IPS-18c (cell line): Measurements from ENCODE around the gene GPBP1.

Source experiments
- H3K4me3 ChIP-seq: 2 replicates; pipeline ENCODE4 v1.7.0; 2013; ENCODE audit warnings: low read depth, mild to moderate bottlenecking, low read length, moderate library complexity; ENCODE audit not compliant: insufficient read depth
- H3K9me3 ChIP-seq: one replicate; pipeline ENCODE4 v1.6.1; 2013; ENCODE audit warnings: mild to moderate bottlenecking, low read length, moderate library complexity; ENCODE audit not compliant: control insufficient read depth, insufficient read depth

GPBP1 gene

GRCh38 chr5:57193757-57194413 lies 20.0 kb downstream of the GPBP1 start:
- H3K4me3 ChIP-seq: no peak overlapping the region
- H3K9me3 ChIP-seq: no peaks in the 10 kb centered on the region

GRCh38 chr5:57194653-57195052 lies 20.8 kb downstream of the GPBP1 start:
- H3K9me3 ChIP-seq: no peaks in the 10 kb centered on the region
- H3K4me3 ChIP-seq: no peak overlapping the region

GRCh38 chr5:57195060-57195459 lies 21.2 kb downstream of the GPBP1 start:
- Histone ChIP-seq H3K4me3 (no peak overlapping the region), H3K9me3 (no peaks in the 10 kb centered on the region)

- H3K9me3 ChIP-seq: no peaks in the 10 kb centered on the region
- no peak overlapping the region for H3K4me3 ChIP-seq
Measured at GRCh38 chr5:57199866-57200265, 26.0 kb downstream of the GPBP1 start.

- Histone ChIP-seq H3K4me3 (no peak overlapping the region), H3K9me3 (no peaks in the 10 kb centered on the region)
Measured at GRCh38 chr5:57202811-57203210, 29.0 kb downstream of the GPBP1 start.

- H3K9me3 ChIP-seq: no peaks in the 10 kb centered on the region
- H3K4me3 ChIP-seq: no peak overlapping the region
Measured at GRCh38 chr5:57207007-57207653, 33.3 kb downstream of the GPBP1 start.

- no peak overlapping the region for H3K4me3 ChIP-seq
- no peaks in the 10 kb centered on the region for H3K9me3 ChIP-seq
Measured at GRCh38 chr5:57207681-57208080, 33.8 kb downstream of the GPBP1 start.

- H3K4me3 ChIP-seq: no peak overlapping the region
- H3K9me3 ChIP-seq: no peaks in the 10 kb centered on the region
Measured at GRCh38 chr5:57209316-57210040, 35.6 kb downstream of the GPBP1 start.

GRCh38 chr5:57210633-57211032 lies 36.8 kb downstream of the GPBP1 start:
- Histone ChIP-seq H3K9me3 (no peaks in the 10 kb centered on the region), H3K4me3 (no peak overlapping the region)

- no peaks in the 10 kb centered on the region for H3K9me3 ChIP-seq
Measured at GRCh38 chr5:57211039-57211438, 37.2 kb downstream of the GPBP1 start.

GRCh38 chr5:57215629-57216195 lies 41.9 kb downstream of the GPBP1 start:
- Histone ChIP-seq H3K9me3 (no peaks in the 10 kb centered on the region), H3K4me3 (no peak overlapping the region)

More at GRCh38 chr5:57211039-57211438, 37.2 kb downstream of the GPBP1 start:
- no peak overlapping the region for H3K4me3 ChIP-seq

GRCh38 chr5:57216714-57217113 lies 42.9 kb downstream of the GPBP1 start:
- Histone ChIP-seq H3K9me3 (no peaks in the 10 kb centered on the region), H3K4me3 (no peak overlapping the region)

- no peak overlapping the region for H3K4me3 ChIP-seq
- no peaks in the 10 kb centered on the region for H3K9me3 ChIP-seq
Measured at GRCh38 chr5:57219386-57219785, 45.5 kb downstream of the GPBP1 start.

GRCh38 chr5:57221049-57221568 lies 47.2 kb downstream of the GPBP1 start:
- Histone ChIP-seq H3K4me3 (no peak overlapping the region), H3K9me3 (no peaks in the 10 kb centered on the region)

- peaks cover 3% of the 10 kb centered on the region for H3K9me3 ChIP-seq
- H3K4me3 ChIP-seq: no peak overlapping the region
Measured at GRCh38 chr5:57225553-57225952, 51.7 kb downstream of the GPBP1 start.

- H3K9me3 ChIP-seq: peaks cover 3% of the 10 kb centered on the region
Measured at GRCh38 chr5:57229313-57229712, 55.5 kb downstream of the GPBP1 start.

GRCh38 chr5:57231607-57232006 lies 57.7 kb downstream of the GPBP1 start:
- H3K4me3 ChIP-seq: no peak overlapping the region
- peaks cover 3% of the 10 kb centered on the region for H3K9me3 ChIP-seq

More at GRCh38 chr5:57229313-57229712, 55.5 kb downstream of the GPBP1 start:
- no peak overlapping the region for H3K4me3 ChIP-seq
